Spleen (tissue), 7 donors: ENCODE results near the gene FHAD1.

ENCODE experiments used
- CTCF ChIP-seq, 11 experiments: fragments of 200-600 bp in 7 of 11; fragments of 450-650 bp in 4 of 11; sonication (generic) in 4 of 11; IDR thresholded peaks in 8 of 11; conservative IDR thresholded peaks in 3 of 11; 1 replicate in 7 of 11; 2 replicates in 4 of 11; pipeline versions ENCODE4 v1.4.0 to v1.8.0; 2016 to 2021; ENCODE audit warnings: antibody characterized with exemption in 11 of 11, inconsistent platforms in 4 of 11, mild to moderate bottlenecking in 1 of 11
- POLR2A ChIP-seq, 3 donors: fragments of 450-650 bp; IDR thresholded peaks; one replicate each; pipeline ENCODE4 v1.5.1; 2017; ENCODE audit warnings: antibody characterized with exemption in 3 of 3, mild to moderate bottlenecking in 1 of 3
- donor health status: DM: no; HTN: no; CAD: no; lungs with moderate emphysema.
- donor health status: DM: no; HTN: no; CAD: no.
- donor health status: DM: no; HTN: no; CAD: no.

- no peak for TF ChIP-seq CTCF (IDR thresholded peaks at IDR 0.05 in 8 of 11, conservative IDR thresholded peaks at IDR 0.05 in 3 of 11)
- TF ChIP-seq POLR2A (IDR thresholded peaks at IDR 0.05) = no peak
These were observed 29.8 kb downstream of the FHAD1 start for GRCh38 chr1:15276691-15277446.
